Fibroblast of mammary gland (primary cell): ENCODE measurements around the gene APC2.

Experiments
- DNase-seq: peaks from one replicate; pipeline ENCODE4 v3.0.0-alpha.2; 2010; ENCODE audit warnings: low read depth
- H3K4me3 ChIP-seq: 2 replicates; pipeline ENCODE4 v1.5.1; 2011; ENCODE audit warnings: low read depth, mild to moderate bottlenecking, low read length, moderate library complexity; ENCODE audit not compliant: control insufficient read depth
- CTCF ChIP-seq: conservative IDR thresholded peaks from 2 replicates; pipeline ENCODE4 v1.5.1; 2011; ENCODE audit warnings: low read depth, low read length, inconsistent platforms; ENCODE audit not compliant: control insufficient read depth, insufficient read depth

Gene APC2

DNA sequence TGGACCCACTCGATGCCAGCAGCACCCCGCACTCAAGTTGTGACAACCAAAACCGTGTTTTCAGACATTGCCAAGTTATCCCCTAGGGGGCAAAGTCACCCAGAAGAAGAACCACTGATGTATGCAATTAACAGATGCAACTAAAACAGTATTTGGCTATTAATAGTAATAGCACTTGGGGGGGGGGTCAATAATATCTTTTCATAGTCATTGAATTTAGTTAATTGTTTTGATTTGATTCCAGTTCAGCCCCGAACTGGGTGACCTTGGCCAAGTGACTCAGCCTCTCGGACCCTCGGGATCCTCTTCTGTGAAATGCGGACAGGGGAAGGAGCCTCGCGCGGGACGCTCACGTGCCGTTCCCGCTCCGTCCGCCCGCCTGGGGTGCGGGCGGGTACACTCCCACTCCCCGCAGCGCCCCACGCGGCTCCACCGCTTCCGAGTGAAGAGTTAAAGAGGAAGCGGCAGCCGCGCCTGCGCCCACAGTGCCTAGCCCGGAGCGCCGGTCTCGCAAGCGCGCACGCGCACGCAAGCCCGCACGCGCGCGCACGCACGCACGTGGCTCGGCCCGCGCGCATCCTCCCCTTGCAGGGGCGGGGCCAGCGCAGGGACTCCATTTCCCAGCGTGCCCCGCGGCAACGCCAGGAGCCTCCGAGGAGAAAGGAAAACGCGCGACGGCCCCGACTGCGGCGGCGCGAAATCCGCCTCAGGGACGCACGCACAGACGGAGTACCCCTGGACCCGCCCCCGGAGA is 43.0 kb upstream of the APC2 start:
- peak overlapping the region; percentile 52 for H3K4me3 ChIP-seq
- TF ChIP-seq CTCF, result peak; percentile 40
- peak; percentile 96 for DNase-seq

DNA sequence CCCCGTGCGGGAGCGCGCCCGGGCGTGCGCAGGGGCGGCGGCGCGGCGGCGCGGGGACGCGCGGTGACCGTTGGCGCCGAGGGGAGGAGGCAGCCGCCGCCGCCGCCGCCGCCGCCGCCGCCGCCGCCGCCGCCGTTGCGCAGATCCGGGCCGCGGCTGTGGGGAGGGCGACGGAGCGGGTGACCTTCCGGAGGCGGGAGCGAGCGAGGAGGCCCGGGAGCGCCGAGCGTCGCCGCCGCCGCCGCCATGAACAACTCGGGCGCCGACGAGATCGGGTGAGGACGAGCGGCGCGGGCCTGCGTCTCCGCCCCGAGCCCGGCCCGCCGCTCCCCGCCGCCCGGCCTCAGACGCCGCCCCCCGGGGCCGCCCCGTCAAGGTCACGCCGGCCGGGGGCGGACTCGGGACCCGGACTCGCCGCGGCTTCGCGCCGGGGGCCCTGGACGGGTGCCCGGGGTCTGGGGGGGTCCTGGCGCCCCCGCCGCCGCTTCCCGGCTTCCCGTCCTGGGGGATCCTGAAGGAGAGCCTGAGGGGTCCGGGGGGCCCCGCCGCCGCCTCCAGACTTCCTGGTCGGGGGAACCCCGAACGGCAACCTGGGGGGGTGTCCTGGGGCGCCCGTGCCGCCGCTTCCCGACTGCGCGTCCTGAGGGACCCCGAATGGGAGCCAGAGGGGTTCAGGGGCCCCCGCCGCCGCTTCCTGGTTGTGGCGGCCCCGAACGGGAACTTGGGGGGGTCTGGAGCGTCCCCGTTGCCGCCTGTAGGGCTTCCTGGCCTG is 42.2 kb upstream of the APC2 start, which contains the start of gene DAZAP1:
Gene DAZAP1, plus strand, starts transcription at position 59 of the 772 bp plus-strand sequence. Its CDS starts 188 bp downstream, at position 247.
- DNase-seq, result no peak
- TF ChIP-seq CTCF, result no peak
- peak within 1 kb of the TSS; percentile 76 for H3K4me3 ChIP-seq

DNA sequence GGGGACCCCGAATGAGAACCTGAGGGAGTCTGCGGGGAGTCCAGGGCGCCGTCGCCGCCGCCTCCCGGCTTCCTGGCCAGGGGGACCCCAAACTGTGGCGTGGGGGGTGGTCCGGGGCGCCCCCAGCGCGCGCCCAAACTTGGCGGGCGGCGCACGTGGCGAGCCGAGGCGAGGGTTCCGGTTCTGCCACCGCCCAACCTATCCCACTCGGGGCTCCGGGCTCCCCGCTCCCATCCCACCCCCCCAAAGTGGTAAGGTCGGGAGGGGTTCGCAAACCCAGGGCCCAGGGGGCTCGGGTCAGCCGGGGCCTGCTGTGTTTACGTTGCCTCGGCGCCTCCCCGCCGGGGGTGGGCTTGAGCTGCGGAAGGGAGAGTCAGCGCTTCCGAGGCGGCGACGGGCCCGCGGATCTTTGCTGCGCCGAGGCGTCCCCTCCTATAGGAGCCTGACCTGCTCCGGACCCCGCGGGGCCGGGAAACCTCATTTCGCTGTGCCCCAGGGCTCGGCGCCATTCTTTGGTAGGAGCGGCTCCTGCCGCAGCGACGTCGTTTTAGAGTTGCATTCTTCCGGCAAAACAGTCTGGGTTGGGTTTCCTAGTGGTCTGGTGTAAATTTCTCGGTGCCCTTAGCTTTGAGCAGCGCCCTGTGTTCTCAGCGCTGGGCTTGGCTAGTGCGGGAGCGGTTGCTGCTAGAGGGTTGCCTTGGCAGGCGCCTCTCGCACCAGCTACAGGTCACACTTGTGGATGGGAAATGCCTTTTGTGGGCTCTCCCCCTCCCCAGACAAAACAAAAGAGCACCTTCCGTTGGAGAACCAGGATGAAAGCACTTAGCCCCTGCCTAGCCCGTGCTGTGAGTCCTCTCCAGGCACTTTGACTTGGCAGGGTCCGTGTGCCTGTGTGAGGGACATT is 41.4 kb upstream of the APC2 start:
- no peak for TF ChIP-seq CTCF
- DNase-seq, result peak; percentile 47
- peak overlapping the region; percentile 76 for H3K4me3 ChIP-seq

DNA sequence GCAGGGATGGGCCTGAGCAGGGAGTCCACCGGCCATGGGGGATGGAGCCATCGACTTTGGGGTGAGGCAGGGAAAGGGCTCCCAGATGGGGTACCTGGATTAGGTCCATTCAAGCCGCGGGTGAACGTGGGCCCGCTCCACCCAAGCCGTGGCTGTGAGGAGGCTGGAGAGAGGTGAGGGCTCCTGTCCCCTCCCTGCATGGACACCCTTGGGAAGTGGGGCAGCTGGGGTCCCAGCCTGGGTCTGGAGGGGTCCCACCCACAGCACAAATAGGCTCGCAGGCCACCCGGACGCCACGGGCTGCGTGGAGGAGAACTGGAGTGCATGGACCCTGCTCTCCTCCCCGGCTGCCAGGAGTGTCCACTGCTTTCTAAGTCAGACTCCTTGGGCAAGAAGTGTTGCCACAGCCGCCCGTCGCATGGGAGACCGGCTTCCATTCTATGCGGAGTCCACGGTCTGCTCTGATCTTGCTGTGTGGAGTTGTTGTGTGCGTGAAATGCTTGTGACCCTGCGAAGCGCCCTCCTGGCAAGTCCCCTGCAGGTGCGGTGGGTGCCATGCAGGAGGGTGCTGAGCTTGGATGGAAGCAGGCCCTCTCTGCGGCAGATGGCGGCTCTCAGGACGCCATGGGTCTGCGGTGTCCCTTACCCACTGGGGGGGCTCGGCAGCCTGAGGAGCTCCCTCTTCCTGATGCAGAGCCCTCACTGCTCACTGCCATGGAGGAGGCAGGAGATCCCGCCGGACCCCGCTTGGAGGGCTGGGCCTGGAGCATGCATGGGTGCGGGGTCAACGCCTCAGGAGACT is 40.5 kb upstream of the APC2 start:
- DNase-seq, result no peak
- TF ChIP-seq CTCF, result no peak
- peak overlapping the region; percentile 76 for H3K4me3 ChIP-seq

- TF ChIP-seq CTCF, result no peak
- peak; percentile 81 for DNase-seq
- H3K4me3 ChIP-seq, result peak overlapping the region; percentile 76
These were observed 39.7 kb upstream of the APC2 start for GRCh38 chr19:1410136-1410786.
